ENCODE results near the gene WDR11. TPM values are rescaled to one million over a fixed set of nuclear protein-coding genes. Genes with fewer than 3 reads are reported as not detected.

WDR11 gene
- total and polyA plus RNA-seq, 8 donors = 9.9 to 122 (median 32.4) TPM

DNA sequence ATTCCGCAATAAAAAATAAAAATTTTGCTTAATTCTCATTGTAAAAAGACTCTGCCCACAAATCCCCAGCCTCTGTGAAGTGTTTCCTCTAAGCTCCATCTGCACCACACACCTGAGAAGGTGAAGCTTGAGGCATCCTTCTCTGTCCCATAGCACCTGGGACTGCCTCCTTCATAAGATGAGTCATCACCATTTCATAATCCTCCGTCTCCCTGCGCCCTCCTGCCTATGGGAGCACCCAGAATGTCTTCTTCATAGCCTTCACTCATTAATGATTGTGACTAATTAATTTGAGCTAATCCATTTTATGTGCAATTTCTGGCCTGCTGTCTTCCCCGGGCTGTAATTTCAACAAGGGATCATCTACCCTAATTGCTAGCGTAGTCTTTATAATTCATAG is 90.3 kb downstream of the WDR11 start:
- Histone ChIP-seq H3K9me3 (no peaks in the 10 kb centered on the region), H3K27ac (no peak overlapping the region), H3K36me3 (no peaks in the 10 kb centered on the region), H3K4me1 (peaks cover 5 to 19% (median 12%) of the 10 kb centered on the region in 4 donors), H3K27me3 (peaks cover 0 to 25% (median 0%) of the 10 kb centered on the region in 3 donors), H3K4me3 (no peak overlapping the region)
- DNase-seq = no peak
- 72 to 88% (median 86%) methylated on average over 5 of the region's 5 CpGs for WGBS, 5 donors
- intact Hi-C loops (cut with DNase I; ENCODE audit: low total_unique reads) = loop anchor here (5.0 to 10.0 kb wide), 3 partner anchors 663 to 951 kb away; no protein-coding TSS in a partner anchor
- TF ChIP-seq POLR2A (IDR thresholded peaks at IDR 0.05) = no peak
- no peak for TF ChIP-seq EP300 (IDR thresholded peaks at IDR 0.05)
- TF ChIP-seq, protein P1, sequence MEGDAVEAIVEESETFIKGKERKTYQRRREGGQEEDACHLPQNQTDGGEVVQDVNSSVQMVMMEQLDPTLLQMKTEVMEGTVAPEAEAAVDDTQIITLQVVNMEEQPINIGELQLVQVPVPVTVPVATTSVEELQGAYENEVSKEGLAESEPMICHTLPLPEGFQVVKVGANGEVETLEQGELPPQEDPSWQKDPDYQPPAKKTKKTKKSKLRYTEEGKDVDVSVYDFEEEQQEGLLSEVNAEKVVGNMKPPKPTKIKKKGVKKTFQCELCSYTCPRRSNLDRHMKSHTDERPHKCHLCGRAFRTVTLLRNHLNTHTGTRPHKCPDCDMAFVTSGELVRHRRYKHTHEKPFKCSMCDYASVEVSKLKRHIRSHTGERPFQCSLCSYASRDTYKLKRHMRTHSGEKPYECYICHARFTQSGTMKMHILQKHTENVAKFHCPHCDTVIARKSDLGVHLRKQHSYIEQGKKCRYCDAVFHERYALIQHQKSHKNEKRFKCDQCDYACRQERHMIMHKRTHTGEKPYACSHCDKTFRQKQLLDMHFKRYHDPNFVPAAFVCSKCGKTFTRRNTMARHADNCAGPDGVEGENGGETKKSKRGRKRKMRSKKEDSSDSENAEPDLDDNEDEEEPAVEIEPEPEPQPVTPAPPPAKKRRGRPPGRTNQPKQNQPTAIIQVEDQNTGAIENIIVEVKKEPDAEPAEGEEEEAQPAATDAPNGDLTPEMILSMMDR (IDR thresholded peaks at IDR 0.05) = no peak
- no peak for TF ChIP-seq POLR2AphosphoS5 (IDR thresholded peaks at IDR 0.05)

DNA sequence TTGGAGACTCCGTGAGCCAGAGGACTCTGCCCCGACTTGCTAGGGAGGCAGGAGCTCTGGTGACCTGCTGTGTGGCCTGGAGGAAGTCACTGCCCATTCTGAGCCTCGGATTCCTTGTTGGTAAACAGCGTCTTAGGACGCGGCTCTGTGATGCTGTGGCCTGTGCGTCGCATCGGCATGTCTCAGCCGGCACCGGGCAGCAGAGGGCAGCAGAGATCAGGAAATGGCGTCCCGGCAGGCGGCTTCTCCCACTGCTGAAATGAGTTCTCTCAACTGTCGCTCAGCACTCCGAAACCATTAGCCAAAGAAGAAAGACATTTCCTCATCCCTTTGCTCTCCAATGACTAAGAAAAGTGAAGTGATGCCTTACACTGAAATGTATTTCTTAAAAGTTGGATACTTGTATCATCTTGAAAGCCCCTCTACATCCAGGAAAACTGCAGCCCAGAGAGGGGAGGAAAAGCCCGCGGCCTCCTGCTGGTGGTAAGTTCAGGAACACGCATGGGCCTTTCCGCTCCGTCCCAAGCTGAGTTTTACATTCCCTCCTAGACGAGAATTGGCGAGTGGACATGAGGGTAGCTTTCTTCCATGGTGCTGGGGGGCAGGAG is 91.7 kb downstream of the WDR11 start:
- WGBS, 5 donors = 18 to 37% (median 18%) methylated on average over 11 to 23 of the region's 23 CpGs
- no peak overlapping the region for H3K4me3 ChIP-seq
- intact Hi-C loops (cut with DNase I; ENCODE audit: low total_unique reads) = loop anchor here (5.0 to 10.0 kb wide), 3 partner anchors 662 to 949 kb away; no protein-coding TSS in a partner anchor
- peak; percentile 80 to 94 for DNase-seq
- TF ChIP-seq, protein P1 (IDR thresholded peaks at IDR 0.05) = peak in 5 of 7 experiments; percentile 68 to 87 (median 81)
- TF ChIP-seq POLR2A (IDR thresholded peaks at IDR 0.05) (no peak), EP300 (IDR thresholded peaks at IDR 0.05) (no peak)
- no peak overlapping the region for H3K27ac ChIP-seq
- H3K9me3 ChIP-seq = no peaks in the 10 kb centered on the region
- H3K27me3 ChIP-seq = peaks cover 0 to 25% (median 0%) of the 10 kb centered on the region in 3 donors
- no peaks in the 10 kb centered on the region for H3K36me3 ChIP-seq
- H3K4me1 ChIP-seq = peaks cover 5 to 21% (median 12%) of the 10 kb centered on the region in 4 donors

DNA sequence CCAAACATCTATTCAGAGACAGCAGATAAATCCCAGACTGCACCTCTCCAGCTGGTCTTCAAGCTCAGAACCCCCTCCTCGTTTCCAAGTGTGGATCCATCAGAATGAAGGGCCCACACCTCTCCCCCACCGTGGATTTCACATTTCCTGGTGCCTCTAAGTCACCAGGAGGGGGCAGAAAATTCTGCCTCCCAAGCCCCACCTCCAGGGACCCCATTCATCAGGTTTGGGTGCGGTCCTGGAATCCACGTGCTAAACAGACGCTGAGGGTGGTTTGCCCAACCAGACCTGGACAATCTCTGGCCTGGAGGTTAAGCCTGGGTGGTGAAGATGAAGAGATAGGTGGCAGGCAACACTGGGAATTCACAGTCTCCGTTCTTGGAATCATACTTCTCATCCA is 92.4 kb downstream of the WDR11 start:
- Histone ChIP-seq H3K4me3 (no peak overlapping the region), H3K36me3 (no peaks in the 10 kb centered on the region), H3K4me1 (peaks cover 5 to 21% (median 12%) of the 10 kb centered on the region in 4 donors), H3K27me3 (peaks cover 0 to 25% (median 0%) of the 10 kb centered on the region in 3 donors), H3K27ac (no peak overlapping the region), H3K9me3 (no peaks in the 10 kb centered on the region)
- intact Hi-C loops (cut with DNase I; ENCODE audit: low total_unique reads) = loop anchor here (5.0 to 10.0 kb wide), 3 partner anchors 661 to 949 kb away; no protein-coding TSS in a partner anchor
- WGBS, 5 donors = 83 to 90% (median 86%) methylated on average over 6 of the region's 6 CpGs
- TF ChIP-seq EP300 (IDR thresholded peaks at IDR 0.05) (no peak), POLR2A (IDR thresholded peaks at IDR 0.05) (no peak), POLR2AphosphoS5 (IDR thresholded peaks at IDR 0.05) (no peak)
- TF ChIP-seq, protein P1 (IDR thresholded peaks at IDR 0.05) = no peak
- no peak for DNase-seq

DNA sequence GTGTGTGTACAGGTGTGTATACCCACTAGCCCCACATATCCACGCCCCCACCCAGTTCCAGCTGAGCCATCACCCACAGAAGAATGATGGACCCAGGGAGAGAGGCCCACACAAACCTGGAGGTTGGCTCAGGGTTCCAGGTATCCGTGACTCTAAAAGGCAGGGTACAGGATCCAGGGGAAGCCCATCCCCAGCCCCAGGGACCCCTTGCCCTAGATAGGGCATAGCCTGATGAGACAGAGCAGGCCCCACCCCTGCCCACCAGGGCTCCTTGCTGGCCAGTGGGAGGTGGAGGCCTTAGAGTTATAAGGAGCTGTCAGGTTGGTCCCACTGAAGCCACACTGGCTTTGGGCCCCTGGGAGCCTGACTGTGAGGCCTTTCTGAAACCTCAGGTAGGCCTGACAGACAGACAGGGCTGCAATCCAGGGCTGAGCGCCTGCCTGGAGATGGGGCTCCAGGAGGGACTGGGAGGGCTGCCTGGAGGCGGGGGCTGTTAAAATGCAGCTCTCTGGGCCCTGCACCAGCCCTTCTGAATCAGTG is 93.5 kb downstream of the WDR11 start:
- Histone ChIP-seq H3K27ac (no peak overlapping the region), H3K36me3 (no peaks in the 10 kb centered on the region), H3K9me3 (no peaks in the 10 kb centered on the region), H3K4me3 (no peak overlapping the region), H3K27me3 (peaks cover 0 to 26% (median 11%) of the 10 kb centered on the region in 3 donors), H3K4me1 (peaks cover 16 to 30% (median 22%) of the 10 kb centered on the region in 4 donors)
- intact Hi-C loops (cut with DNase I; ENCODE audit: low total_unique reads) = loop anchor here (5.0 to 10.0 kb wide), 3 partner anchors 660 to 948 kb away; no protein-coding TSS in a partner anchor
- no peak for DNase-seq
- no peak for TF ChIP-seq EP300 (IDR thresholded peaks at IDR 0.05)
- no peak for TF ChIP-seq POLR2A (IDR thresholded peaks at IDR 0.05)
- 83 to 99% (median 97%) methylated on average over 4 of the region's 4 CpGs for WGBS, 5 donors
